ENCODE data around the gene ACP7.
"Not testable (repeated sequence)": the region's sequence is repeated elsewhere in the genome, so short reads cannot be mapped to it uniquely, and the experiment has no call there.

ACP7 gene

DNA sequence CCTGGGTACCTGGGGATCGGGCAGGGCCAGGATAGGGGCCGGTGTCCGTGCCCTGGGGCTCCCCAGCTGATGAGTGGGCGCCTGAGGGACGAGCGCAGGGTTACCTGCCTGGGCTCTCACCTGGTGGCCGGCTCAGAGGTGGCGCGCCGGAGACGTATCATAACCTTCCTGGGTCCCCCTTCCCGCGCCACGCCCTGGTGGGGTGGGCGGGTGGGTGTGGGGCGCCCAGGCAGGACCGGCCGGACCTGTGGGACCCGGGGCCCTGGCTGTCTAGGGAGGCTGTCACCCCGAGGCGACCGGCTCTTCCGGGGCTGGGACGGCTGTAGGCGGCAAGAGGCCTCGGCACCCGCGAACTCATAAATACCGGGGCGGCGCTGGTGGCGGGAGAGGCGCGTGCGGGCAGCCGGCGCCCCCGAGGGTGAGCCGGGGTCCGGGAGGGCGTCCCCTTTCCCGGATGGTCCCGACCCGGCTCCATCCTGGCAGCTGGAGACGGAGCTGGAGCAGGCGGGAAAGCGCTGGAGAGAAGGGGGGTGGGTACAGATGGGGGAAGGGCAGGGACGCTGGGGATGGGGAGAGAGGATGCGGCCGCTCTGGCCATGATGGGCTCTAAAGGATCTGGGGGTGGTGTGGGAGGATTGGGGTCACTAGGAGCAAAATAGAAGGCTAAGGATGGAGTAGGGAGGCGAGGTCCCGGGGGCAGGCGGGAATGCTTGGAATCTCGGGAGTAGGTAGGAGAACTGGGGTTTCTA lies at the start of gene ACP7:
TSS of gene ACP7 (plus strand) at position 386 of the 749 bp plus-strand sequence. CDS start 902 bp downstream, outside the sequence.
- FAIRE-seq: no peak

GRCh38 chr19:39036581-39036980 lies 47.6 kb upstream of the ACP7 start:
- FAIRE-seq: no peak

GRCh38 chr19:39037194-39037593 lies 47.0 kb upstream of the ACP7 start:
- FAIRE-seq: no peak

DNA sequence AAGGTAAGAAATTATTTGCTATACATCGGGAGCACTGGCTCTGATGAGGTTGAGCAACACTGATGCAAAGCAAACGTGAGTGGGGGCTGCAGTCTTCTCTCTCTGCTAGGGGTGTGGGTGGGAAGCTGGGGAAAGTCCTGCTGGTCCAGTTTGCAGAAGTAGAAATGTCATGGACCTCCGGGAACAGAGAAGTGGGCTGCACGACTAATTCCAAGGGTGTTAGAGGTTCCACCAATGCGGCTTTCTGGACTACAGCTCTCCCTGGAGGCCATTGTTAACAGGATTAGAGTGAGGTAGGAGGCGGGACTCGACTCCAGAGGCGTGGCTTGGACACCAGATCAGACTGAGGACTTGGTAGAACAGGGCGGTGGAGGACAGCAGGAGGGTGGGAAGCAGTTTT lies 46.1 kb upstream of the ACP7 start:
- FAIRE-seq: no peak

DNA sequence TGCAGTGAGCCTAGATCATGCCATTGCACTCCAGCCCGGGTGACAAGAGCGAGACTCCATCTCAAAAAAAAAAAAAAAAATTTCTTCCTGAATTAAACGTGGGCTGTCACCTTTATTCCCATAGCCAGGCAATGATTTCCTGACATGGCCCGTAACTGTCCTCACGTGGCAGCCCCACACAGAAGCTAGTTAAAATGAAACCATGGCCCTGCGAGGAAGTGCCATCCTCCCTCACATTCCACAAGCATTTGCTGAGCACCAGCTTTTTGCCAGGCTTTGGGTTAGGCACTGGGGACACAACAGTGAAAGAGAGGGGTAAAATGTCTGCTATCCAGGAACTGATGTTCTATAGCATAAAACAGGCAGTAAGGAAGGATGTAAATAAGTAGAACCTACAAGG lies 38.7 kb upstream of the ACP7 start:
- no peak for FAIRE-seq

DNA sequence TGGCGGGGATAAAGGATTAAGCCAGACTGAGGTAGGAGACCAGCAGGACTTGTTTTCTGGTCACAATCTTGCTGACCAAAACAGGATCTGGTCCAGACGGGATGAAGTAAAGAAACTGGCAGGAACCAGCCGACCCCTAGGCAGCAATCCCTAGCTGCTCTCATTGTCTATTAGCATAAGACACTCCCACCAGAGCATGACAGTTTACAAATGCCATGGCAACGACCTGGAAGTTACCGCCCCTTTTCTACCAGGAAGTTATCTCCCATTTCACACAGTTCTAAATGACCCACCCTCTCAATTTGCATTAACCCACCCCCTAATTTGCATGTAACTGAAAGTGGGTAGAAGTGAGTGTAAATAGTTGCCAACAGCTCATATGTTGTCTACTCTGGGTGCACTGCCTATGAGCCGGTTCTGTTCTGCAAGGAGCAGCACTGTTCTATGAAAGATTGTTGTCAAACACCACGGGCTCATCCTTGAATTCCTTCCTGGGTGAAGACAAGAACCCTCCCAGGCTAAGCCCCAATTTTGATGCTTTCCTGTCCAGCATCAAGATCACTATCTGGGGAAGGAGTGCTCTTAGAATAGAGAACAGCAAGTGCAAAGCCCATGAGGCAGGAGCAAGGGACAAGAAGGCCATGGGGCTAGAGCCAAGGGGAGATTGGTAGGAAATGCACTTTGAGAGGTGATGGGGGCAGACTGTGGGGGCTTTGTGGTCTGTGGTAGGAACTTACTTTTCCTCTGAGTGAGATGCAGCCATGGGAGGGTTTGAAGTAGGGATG lies 37.9 kb upstream of the ACP7 start:
- FAIRE-seq: no peak

DNA sequence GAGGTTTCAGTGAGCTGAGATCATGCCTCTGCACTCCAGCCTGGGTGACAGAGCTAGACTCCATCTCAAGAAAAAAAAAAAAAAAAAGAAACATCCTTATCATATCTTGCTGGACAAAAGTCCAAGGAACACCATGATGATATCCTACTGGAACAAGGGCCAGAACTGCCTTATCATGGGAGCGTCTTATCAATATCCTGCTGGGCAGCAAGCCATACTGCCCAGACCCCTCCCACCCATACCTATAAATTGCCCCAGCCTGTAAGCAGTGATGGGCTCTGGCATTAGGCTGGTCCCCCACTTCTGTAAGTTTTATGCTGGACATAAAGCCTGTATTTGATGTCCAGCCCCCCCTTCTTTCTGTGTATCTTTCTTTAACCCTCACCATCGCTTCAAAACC lies 37.1 kb upstream of the ACP7 start:
- no peak for FAIRE-seq

- FAIRE-seq: no peak
Measured at GRCh38 chr19:39052243-39052746, 31.9 kb upstream of the ACP7 start.

DNA sequence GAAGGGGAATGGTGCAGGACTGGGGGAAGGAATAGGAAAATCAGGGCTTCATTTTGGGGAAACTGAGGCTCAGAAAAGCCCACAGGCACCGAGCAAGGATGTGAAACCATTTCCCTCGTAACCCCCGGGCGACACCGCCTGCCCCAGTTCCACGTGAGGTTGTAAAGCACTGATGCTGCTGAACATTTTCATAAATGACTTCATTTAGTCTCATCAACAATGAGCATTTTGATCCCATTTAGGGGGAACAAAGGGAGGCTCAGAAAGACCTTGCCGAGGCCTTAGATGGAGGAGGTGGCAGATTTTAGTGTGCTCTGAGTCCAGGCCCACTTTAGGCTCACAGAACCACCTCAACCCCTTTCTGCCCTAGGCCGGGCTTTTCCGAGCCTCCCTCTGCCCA lies 31.3 kb upstream of the ACP7 start:
- FAIRE-seq: no peak

- no peak for FAIRE-seq
Measured at GRCh38 chr19:39053276-39054090, 30.7 kb upstream of the ACP7 start.

DNA sequence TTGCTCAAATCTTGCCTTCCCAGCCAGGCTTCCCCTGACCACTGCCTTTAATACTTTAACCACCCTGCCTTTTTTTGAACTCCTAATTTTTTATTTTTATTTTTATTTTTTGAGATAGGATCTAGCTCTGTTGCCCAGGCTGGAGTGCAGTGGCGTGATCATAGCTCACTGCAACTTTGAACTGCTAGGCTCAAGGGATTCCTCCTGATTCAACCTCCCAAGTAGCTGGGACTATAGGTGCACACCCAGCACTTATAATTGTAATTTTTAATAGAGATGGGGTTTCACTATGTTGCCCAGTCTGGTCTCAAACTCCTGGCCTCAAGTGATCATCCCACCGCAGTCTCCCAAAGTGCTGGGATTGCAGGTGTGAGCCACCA lies 30.1 kb upstream of the ACP7 start:
- no peak for FAIRE-seq

DNA sequence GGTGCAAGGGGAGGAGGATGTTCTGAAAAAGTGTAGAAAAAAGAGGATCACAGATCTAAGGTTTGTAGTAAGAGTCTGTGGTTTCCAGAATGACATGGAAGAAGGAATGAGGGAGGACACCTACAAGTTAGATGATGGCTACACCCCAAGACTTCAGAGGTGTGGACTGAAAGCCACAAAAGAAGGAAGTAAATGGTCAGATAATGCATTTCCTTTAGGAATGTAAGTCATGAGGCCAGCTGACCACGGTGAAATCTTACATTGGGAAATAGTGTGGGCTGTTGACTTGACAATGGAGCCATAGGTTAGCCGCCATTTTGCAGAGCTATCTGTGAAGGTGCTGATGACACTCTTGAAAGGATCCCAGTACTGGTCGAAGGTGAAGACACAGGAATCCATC lies 26.6 kb upstream of the ACP7 start:
- no peak for FAIRE-seq

- FAIRE-seq: no peak
Measured at GRCh38 chr19:39059302-39059701, 24.9 kb upstream of the ACP7 start.

GRCh38 chr19:39060171-39060570 lies 24.0 kb upstream of the ACP7 start:
- FAIRE-seq: no peak

DNA sequence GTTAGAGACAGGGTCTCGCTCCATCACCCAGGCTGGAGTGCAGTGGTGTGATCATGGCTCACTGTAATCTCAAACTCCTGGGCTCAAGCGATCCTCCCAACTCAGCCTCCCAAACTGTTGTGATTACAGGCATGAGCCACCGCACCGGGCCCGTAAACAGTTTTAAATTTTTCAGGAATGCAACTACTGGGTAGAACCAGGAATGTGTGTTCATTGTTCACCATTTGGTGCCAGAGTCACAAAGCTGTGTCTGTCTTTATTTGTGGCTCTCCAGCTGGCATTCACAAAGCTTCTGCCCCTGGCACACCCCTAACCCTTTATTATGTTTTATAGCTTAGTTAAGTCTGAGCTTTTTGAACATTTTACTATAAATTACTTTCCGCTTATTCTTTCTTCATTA lies 19.8 kb upstream of the ACP7 start:
- FAIRE-seq: no peak

- no peak for FAIRE-seq
Measured at GRCh38 chr19:39065928-39066327, 18.2 kb upstream of the ACP7 start.

DNA sequence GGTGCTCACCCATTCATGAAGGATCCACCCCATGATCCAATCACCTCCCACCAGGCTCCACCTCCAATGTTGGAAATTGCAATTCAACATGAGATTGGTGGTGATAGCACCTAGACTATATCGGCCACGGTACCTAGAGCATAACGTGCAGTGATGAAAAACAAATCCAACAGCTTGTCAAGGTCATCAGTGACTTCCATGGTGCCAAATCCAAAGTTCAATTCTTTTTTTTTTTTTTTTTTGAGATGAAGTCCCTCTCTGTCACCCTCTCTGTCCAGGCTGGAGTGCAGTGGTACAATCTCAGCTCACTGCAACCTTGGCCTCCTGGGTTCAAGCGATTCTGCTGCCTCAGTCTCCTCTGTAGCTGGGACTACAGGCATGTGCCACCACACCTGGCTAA lies 17.1 kb upstream of the ACP7 start:
- no peak for FAIRE-seq

GRCh38 chr19:39068259-39068658 lies 15.9 kb upstream of the ACP7 start:
- not testable (repeated sequence) for FAIRE-seq

GRCh38 chr19:39070888-39071287 lies 13.3 kb upstream of the ACP7 start:
- no peak for FAIRE-seq

DNA sequence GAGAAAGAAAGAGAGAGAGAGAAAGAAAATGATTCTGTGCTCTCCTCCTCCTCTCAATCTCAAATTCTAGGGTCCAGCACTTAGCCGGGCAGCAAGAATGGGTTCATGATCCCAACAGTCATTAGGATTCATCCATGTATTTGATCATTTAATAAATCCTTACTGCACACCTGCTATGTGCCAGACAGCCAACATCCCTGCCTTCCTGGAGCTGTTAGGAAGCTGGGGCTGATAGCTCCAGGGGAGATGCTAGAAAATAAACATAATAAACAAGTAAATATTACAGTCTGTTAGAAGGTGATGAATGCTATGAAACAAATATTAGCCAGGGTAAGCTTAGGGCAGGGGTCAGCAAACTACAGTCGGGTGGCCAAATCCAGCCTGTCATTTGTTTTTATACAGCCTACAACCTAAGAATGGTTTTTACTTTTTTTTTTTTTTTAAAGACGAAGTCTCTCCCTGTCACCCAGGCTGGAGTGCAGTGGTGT lies 9.9 kb upstream of the ACP7 start:
- no peak for FAIRE-seq

DNA sequence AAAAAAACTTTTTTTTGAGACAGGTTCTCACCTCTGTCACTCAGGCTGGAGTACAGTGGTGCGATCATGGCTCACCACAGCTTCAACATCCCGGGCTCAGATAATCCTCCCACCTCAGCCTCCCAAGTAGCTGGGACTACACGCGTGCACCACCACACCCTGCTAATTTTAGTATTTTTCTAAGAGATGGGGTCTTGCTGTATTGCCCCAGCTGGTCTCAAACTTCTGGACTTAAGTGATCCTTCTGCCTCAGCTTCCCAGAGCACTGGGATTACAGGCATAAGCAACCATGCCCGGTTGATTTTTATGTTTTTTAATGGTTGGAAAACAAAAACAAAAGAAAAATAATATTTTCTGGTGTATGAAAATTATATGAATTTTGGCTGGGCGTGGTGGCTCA lies 9.2 kb upstream of the ACP7 start:
- FAIRE-seq: no peak

DNA sequence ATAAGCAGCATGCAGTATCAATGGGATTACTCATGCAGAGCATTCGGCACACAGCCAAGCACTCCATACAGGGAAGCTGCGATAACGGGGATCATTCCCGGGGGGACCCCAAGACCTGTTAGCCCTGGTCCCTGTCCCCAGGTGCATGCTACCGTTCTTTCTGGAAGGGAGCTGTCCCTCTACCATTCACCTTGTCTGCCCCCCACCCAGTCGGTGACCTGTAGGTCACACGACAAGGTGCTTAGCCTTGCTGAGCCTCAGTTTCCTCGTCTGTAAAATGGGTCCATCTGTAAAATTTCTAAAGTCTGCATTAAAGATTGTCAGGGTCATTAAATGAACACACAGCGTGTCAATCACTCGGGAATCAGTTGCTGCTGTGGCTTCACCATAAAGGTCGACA lies 6.8 kb upstream of the ACP7 start:
- no peak for FAIRE-seq
